Chondrocyte (in vitro differentiated cells): ENCODE measurements around the gene PLXDC2. TPM values are rescaled to one million over a fixed set of nuclear protein-coding genes. Genes with fewer than 3 reads are reported as not detected.

Source experiments
- DNase-seq: peaks from one replicate; pipeline ENCODE4 v3.0.0; 2021; ENCODE audit warnings: mixed read lengths, low spot score
- H3K27ac Mint-ChIP-seq: one replicate; pipeline ENCODE4 v1.8.0; 2021; ENCODE audit warnings: mild to moderate bottlenecking, moderate library complexity, mixed read lengths; ENCODE audit not compliant: unreplicated experiment
- H3K27me3 Mint-ChIP-seq: 2 replicates; pipeline ENCODE4 v1.8.0; 2021; ENCODE audit warnings: low read depth, mixed read lengths
- H3K36me3 Mint-ChIP-seq: 2 replicates; pipeline ENCODE4 v1.8.0; 2021; ENCODE audit warnings: low read depth, mixed read lengths
- H3K4me1 Mint-ChIP-seq: 2 replicates; pipeline ENCODE4 v1.8.0; 2021; ENCODE audit warnings: low read depth, mild to moderate bottlenecking, mixed read lengths
- H3K4me3 Mint-ChIP-seq: one replicate; pipeline ENCODE4 v1.8.0; 2021; ENCODE audit warnings: mild to moderate bottlenecking, moderate library complexity, mixed read lengths; ENCODE audit not compliant: unreplicated experiment
- H3K9me3 Mint-ChIP-seq: 2 replicates; pipeline ENCODE4 v1.8.0; 2021; ENCODE audit warnings: low read depth, mixed read lengths
- total RNA-seq: library from RNA; stranded (reverse); gene quantifications from 3 replicates; pipeline ENCODE4 v1.2.1, GENCODE V29; 2021
- TF ChIP-seq, protein P1 (sequence below): fragments of 200-600 bp; sonication (generic); IDR thresholded peaks from 2 replicates; pipeline ENCODE4 v1.5.0; 2021; ENCODE audit warnings: antibody characterized with exemption, mild to moderate bottlenecking, moderate library complexity

Gene PLXDC2
- total RNA-seq, 1 donor from 2014 or later: 88.5 TPM

- Mint-ChIP-seq H3K9me3 (no peaks in the 10 kb centered on the region), H3K27ac (no peak overlapping the region), H3K4me1 (peaks cover 51% of the 10 kb centered on the region), H3K27me3 (no peaks in the 10 kb centered on the region), H3K36me3 (peaks cover 5% of the 10 kb centered on the region), H3K4me3 (no peak overlapping the region)
- TF ChIP-seq, protein P1, sequence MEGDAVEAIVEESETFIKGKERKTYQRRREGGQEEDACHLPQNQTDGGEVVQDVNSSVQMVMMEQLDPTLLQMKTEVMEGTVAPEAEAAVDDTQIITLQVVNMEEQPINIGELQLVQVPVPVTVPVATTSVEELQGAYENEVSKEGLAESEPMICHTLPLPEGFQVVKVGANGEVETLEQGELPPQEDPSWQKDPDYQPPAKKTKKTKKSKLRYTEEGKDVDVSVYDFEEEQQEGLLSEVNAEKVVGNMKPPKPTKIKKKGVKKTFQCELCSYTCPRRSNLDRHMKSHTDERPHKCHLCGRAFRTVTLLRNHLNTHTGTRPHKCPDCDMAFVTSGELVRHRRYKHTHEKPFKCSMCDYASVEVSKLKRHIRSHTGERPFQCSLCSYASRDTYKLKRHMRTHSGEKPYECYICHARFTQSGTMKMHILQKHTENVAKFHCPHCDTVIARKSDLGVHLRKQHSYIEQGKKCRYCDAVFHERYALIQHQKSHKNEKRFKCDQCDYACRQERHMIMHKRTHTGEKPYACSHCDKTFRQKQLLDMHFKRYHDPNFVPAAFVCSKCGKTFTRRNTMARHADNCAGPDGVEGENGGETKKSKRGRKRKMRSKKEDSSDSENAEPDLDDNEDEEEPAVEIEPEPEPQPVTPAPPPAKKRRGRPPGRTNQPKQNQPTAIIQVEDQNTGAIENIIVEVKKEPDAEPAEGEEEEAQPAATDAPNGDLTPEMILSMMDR: no peak
- no peak for DNase-seq
Measured at GRCh38 chr10:19853831-19854230, 37.6 kb downstream of the PLXDC2 start.

DNA sequence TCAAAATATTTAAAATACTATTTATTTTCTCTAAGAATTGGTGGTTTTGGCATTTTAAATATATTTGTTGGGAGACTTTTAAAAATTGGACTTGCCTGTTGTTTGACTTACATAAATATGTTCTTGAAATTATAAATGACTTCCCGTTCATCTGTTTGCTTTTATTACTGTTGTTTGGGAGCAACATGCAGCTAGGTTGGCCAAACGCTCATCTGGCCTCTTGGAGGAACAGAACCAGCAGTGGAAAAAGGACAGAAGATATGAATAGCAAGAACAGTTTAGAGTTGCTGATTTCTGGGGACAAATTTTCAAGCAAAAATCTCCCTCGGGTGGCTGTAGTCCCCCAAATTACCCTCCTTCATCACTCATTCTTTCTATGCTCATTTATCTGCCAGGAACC is 41.6 kb downstream of the PLXDC2 start:
- Mint-ChIP-seq H3K9me3 (no peaks in the 10 kb centered on the region), H3K36me3 (peaks cover 8% of the 10 kb centered on the region), H3K4me3 (no peak overlapping the region), H3K27me3 (no peaks in the 10 kb centered on the region), H3K27ac (no peak overlapping the region), H3K4me1 (peaks cover 52% of the 10 kb centered on the region)
- no peak for DNase-seq
- TF ChIP-seq, protein P1: no peak

- H3K4me1 Mint-ChIP-seq: peaks cover 35% of the 10 kb centered on the region
- H3K27ac Mint-ChIP-seq: no peak overlapping the region
- H3K36me3 Mint-ChIP-seq: peaks cover 8% of the 10 kb centered on the region
- H3K27me3 Mint-ChIP-seq: no peaks in the 10 kb centered on the region
- H3K4me3 Mint-ChIP-seq: no peak overlapping the region
- TF ChIP-seq, protein P1: no peak
- no peaks in the 10 kb centered on the region for H3K9me3 Mint-ChIP-seq
- no peak for DNase-seq
Measured at GRCh38 chr10:19860107-19860506, 43.9 kb downstream of the PLXDC2 start.

DNA sequence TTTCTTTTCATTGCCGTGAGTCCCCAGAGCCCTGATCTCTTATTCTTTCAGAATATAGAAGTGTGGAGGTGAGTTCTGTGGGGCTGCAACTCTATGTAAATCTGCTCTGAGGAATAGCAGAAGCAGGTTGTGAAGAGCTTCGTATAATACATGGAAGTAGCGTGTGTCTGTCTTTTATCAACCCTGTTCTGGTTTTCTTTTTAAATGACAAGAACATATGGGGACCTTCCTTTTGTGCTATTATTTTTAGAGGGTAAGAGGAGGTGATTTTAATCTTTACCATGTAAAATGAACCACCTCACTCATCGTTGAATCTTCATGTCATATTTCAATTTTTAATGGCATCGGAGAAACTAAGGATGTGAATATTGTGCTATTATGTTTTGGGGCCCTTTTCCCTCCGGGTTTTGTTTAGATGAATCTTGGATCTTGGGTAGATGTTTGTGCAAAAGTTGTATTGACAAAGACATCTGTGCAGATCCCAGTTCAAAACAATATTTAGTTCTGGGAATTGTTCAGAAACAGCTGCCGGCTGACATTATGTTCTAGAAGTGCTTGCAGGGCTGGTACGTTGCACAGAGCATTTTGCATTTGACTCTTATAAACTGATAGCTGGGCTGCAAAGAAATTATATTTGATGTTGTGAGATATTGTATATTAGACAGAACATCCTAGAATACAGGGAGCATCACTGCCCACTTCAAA is 46.7 kb downstream of the PLXDC2 start:
- Mint-ChIP-seq H3K36me3 (peaks cover 19% of the 10 kb centered on the region), H3K4me3 (no peak overlapping the region), H3K27ac (no peak overlapping the region), H3K9me3 (peaks cover 10% of the 10 kb centered on the region), H3K27me3 (no peaks in the 10 kb centered on the region), H3K4me1 (peaks cover 25% of the 10 kb centered on the region)
- DNase-seq: no peak
- TF ChIP-seq, protein P1: no peak

DNA sequence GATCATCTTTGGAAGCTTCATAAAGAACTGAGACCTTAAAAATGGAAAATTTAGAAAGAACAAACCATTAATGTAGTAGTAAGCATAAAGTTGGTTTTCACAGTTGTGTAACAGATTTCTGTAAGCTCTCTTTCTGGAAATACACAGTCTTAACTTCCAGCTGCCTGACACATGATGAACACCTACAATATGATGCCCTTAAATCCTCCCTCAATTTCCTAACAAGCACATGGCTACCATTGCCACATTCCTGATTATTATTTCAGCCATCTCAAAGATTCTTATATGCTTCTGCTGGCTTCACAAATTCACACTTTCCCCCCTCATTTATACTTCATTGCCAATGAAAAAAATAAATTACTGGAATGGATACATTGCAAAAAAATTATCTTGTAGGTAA is 49.4 kb downstream of the PLXDC2 start:
- Mint-ChIP-seq H3K36me3 (peaks cover 16% of the 10 kb centered on the region), H3K27me3 (no peaks in the 10 kb centered on the region), H3K9me3 (peaks cover 10% of the 10 kb centered on the region), H3K27ac (no peak overlapping the region), H3K4me1 (peaks cover 11% of the 10 kb centered on the region), H3K4me3 (no peak overlapping the region)
- TF ChIP-seq, protein P1: no peak
- DNase-seq: no peak
